ENCODE results near the gene TMCC3. TPM values are rescaled to one million over a fixed set of nuclear protein-coding genes. Genes with fewer than 3 reads are reported as not detected.
"Not testable (repeated sequence)": the region's sequence is repeated elsewhere in the genome, so short reads cannot be mapped to it uniquely, and the experiment has no call there.

Gene TMCC3
- total RNA-seq, 1 experiment from 2014 or later: 19.9 TPM

DNA sequence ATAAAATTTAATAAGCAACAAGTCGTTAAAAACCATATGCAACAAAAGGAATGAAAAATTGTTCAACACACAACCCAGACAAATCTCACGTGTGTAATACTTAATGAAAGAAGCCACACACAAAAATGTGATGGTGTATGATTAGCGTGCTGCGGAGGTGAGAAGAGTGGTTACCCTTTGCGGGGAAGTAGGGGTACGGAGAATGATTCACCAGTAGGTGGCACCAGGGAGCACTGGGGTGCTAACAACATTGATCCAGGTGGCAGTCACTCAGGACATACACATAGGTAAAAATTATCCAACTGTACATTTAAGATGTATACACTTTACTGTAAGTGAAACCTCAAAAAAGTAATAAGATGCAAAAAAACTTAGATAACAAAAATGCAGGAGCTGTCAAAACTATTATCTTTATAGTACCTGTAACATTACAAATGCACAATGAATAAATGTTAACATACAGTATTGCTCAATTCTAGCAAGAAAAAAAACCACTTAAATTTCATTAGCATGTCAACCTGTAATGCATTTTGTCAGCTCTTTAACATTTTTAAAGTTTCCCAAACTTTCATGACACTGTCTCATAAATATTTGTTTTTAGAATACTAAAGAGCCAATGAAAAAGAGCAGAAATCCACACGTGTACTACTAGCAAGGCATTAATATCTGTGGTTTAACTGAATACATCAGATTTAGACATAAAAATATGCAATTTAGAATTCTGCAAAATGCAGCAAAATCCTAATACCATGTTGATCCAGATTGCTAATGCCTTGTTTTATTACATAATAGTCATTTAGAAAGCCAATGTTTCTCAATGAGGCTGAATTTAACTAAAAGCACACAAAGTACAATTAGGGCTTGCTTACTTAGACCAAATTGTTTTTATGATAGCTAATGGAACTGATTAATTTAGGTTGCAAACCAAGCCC lies 46.7 kb downstream of the TMCC3 start:
- H3K4me1 ChIP-seq (replicated peaks; ENCODE audit: insufficient read depth): no peaks in the 10 kb centered on the region
- H2AFZ ChIP-seq: no peak overlapping the region
- no peaks in the 10 kb centered on the region for H3K27me3 ChIP-seq (ENCODE audit: insufficient read depth, low read depth)
- H3K4me2 ChIP-seq: no peak overlapping the region
- BruUV-seq (replicated peaks): no TSS peak
- peaks cover 21% of the 10 kb centered on the region; the same call in 1 of the 2 replicates for H3K79me2 ChIP-seq (ENCODE audit: low read depth)
- H3F3A ChIP-seq (ENCODE audit: insufficient read depth, low read depth): peaks cover 4% of the 10 kb centered on the region; the same call in 1 of the 2 replicates
- H3K4me3 ChIP-seq: no peak overlapping the region
- H3K9me2 ChIP-seq (ENCODE audit: insufficient read depth): no peaks in the 10 kb centered on the region
- no peak for TF ChIP-seq EZH2 (IDR thresholded peaks at IDR 0.05; ENCODE audit: low read depth)
- TF ChIP-seq, protein P1, sequence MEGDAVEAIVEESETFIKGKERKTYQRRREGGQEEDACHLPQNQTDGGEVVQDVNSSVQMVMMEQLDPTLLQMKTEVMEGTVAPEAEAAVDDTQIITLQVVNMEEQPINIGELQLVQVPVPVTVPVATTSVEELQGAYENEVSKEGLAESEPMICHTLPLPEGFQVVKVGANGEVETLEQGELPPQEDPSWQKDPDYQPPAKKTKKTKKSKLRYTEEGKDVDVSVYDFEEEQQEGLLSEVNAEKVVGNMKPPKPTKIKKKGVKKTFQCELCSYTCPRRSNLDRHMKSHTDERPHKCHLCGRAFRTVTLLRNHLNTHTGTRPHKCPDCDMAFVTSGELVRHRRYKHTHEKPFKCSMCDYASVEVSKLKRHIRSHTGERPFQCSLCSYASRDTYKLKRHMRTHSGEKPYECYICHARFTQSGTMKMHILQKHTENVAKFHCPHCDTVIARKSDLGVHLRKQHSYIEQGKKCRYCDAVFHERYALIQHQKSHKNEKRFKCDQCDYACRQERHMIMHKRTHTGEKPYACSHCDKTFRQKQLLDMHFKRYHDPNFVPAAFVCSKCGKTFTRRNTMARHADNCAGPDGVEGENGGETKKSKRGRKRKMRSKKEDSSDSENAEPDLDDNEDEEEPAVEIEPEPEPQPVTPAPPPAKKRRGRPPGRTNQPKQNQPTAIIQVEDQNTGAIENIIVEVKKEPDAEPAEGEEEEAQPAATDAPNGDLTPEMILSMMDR (conservative IDR thresholded peaks at IDR 0.05): peak; percentile 75
- H3K9me3 ChIP-seq (ENCODE audit: insufficient read depth, low read depth): no peaks in the 10 kb centered on the region
- ChIA-PET POLR2A (ENCODE audit: unreplicated experiment) (no interaction called here), CTCF (interaction anchor here (1.4 kb wide), 1 partner anchor 160 kb away, joined by 5 read pairs; no protein-coding TSS in a partner anchor)
- no peak for DNase-seq
- H3K36me3 ChIP-seq (ENCODE audit: low read depth): no peaks in the 10 kb centered on the region
- intact Hi-C loops (cut with micrococcal nuclease; ENCODE audit: unreplicated experiment): no loop called here
- H3K27ac ChIP-seq: no peak overlapping the region
- H4K20me1 ChIP-seq (ENCODE audit: insufficient read depth): no peaks in the 10 kb centered on the region

DNA sequence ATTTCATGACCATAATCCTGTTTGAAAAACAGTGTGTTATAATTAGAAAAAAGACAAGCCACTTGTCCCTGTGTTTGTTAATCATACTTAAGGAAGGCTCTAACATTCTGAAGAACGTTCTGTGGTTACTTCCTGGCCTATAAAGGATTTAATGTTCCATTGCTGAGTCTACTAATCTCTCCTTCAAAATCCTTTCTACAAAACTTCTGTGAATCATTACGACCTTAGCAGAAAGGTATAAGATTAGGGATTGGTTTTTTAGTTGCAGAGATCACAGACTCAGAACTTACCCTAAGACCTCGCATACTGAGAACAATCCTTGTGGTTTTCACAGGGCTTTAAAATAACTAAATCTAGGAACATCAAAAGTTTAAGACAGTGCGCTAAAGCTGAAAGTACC lies 48.3 kb downstream of the TMCC3 start:
- no peaks in the 10 kb centered on the region for H3K9me3 ChIP-seq (ENCODE audit: insufficient read depth, low read depth)
- H3F3A ChIP-seq (ENCODE audit: insufficient read depth, low read depth): peaks cover 21% of the 10 kb centered on the region
- DNase-seq: no peak
- POLR2A ChIA-PET (ENCODE audit: unreplicated experiment): no interaction called here
- H3K4me1 ChIP-seq (replicated peaks; ENCODE audit: insufficient read depth): peaks cover 15% of the 10 kb centered on the region
- intact Hi-C loops (cut with micrococcal nuclease; ENCODE audit: unreplicated experiment): no loop called here
- H3K9me2 ChIP-seq (ENCODE audit: insufficient read depth): no peaks in the 10 kb centered on the region
- H3K27ac ChIP-seq: no peak overlapping the region
- TF ChIP-seq, protein P1 (conservative IDR thresholded peaks at IDR 0.05): no peak
- TF ChIP-seq EZH2 (IDR thresholded peaks at IDR 0.05; ENCODE audit: low read depth): no peak
- no peak overlapping the region for H3K4me3 ChIP-seq
- H4K20me1 ChIP-seq (ENCODE audit: insufficient read depth): no peaks in the 10 kb centered on the region
- H2AFZ ChIP-seq: no peak overlapping the region
- CTCF ChIA-PET: no interaction called here
- H3K79me2 ChIP-seq (ENCODE audit: low read depth): peaks cover 22% of the 10 kb centered on the region; the same call in 1 of the 2 replicates
- H3K4me2 ChIP-seq: no peak overlapping the region
- H3K27me3 ChIP-seq (ENCODE audit: insufficient read depth, low read depth): no peaks in the 10 kb centered on the region
- no TSS peak for BruUV-seq (replicated peaks)
- H3K36me3 ChIP-seq (ENCODE audit: low read depth): no peaks in the 10 kb centered on the region

DNA sequence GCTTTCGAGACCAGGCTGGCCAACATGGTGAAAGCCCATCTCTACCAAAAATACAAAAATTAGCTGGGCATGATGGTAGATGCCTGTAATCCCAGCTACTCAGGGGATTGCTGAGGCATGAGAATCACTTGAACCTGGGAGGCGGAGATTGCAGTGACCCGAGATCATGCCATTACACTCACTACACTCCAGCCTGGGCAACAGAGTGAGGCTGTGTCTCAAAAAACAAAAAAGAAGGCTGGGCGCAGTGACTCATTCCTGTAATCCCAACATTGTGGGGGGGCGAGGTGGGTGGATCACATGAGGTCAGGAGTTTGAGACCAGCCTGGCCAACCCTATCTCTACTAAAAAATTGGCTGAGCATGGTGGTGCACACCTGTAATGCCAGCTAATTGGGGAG lies 49.0 kb downstream of the TMCC3 start:
- POLR2A ChIA-PET (ENCODE audit: unreplicated experiment); H3K9me3 ChIP-seq (ENCODE audit: insufficient read depth, low read depth); H3K4me3 ChIP-seq; H3K36me3 ChIP-seq (ENCODE audit: low read depth); DNase-seq; H2AFZ ChIP-seq; H3K27ac ChIP-seq; BruUV-seq (replicated peaks); H3K27me3 ChIP-seq (ENCODE audit: insufficient read depth, low read depth); H3K4me2 ChIP-seq; H4K20me1 ChIP-seq (ENCODE audit: insufficient read depth); intact Hi-C loops (cut with micrococcal nuclease; ENCODE audit: unreplicated experiment); CTCF ChIA-PET; H3K9me2 ChIP-seq (ENCODE audit: insufficient read depth): not testable (repeated sequence)
- H3K4me1 ChIP-seq (replicated peaks; ENCODE audit: insufficient read depth): peaks cover 22% of the 10 kb centered on the region
- H3F3A ChIP-seq (ENCODE audit: insufficient read depth, low read depth): peaks cover 28% of the 10 kb centered on the region
- peaks cover 23% of the 10 kb centered on the region; the same call in 1 of the 2 replicates for H3K79me2 ChIP-seq (ENCODE audit: low read depth)
